ENCODE measurements around the gene LIG3.
"Not testable (repeated sequence)": the region's sequence is repeated elsewhere in the genome, so short reads cannot be mapped to it uniquely, and the experiment has no call there.

The LIG3 gene

GRCh38 chr17:35000965-35001364 lies 20.7 kb downstream of the LIG3 start:
- not testable (repeated sequence) for DNase-seq

- no peak for DNase-seq
Observed at GRCh38 chr17:35001549-35001948, 21.2 kb downstream of the LIG3 start.

- no peak for DNase-seq
Observed at GRCh38 chr17:35002876-35003551, 22.7 kb downstream of the LIG3 start.

GRCh38 chr17:35003778-35004177 lies 23.5 kb downstream of the LIG3 start:
- DNase-seq, result no peak

- DNase-seq, result no peak
Observed at GRCh38 chr17:35006345-35006744, 26.0 kb downstream of the LIG3 start.

GRCh38 chr17:35006961-35007360 lies 26.6 kb downstream of the LIG3 start:
- no peak for DNase-seq

GRCh38 chr17:35010093-35010492 lies 29.8 kb downstream of the LIG3 start:
- no peak for DNase-seq

- peak; percentile 70 for DNase-seq
Observed at GRCh38 chr17:35011671-35012216, 31.4 kb downstream of the LIG3 start.

- DNase-seq, result no peak
Observed at GRCh38 chr17:35016369-35016768, 36.1 kb downstream of the LIG3 start.

- DNase-seq, result no peak
Observed at GRCh38 chr17:35017021-35017420, 36.7 kb downstream of the LIG3 start.

GRCh38 chr17:35018814-35019213 lies 38.5 kb downstream of the LIG3 start:
- no peak for DNase-seq

GRCh38 chr17:35019386-35020179 lies 39.3 kb downstream of the LIG3 start:
- no peak for DNase-seq

- DNase-seq, result no peak
Observed at GRCh38 chr17:35021520-35022380, 41.4 kb downstream of the LIG3 start.

- DNase-seq, result no peak
Observed at GRCh38 chr17:35022536-35023063, 42.3 kb downstream of the LIG3 start.

GRCh38 chr17:35023538-35023937 lies 43.2 kb downstream of the LIG3 start:
- DNase-seq, result no peak

GRCh38 chr17:35025541-35025940 lies 45.2 kb downstream of the LIG3 start:
- no peak for DNase-seq

GRCh38 chr17:35028097-35028496 lies 47.8 kb downstream of the LIG3 start:
- DNase-seq, result not testable (repeated sequence)

- no peak for DNase-seq
Observed at GRCh38 chr17:35028531-35029262, 48.4 kb downstream of the LIG3 start.

GRCh38 chr17:35030780-35031179 lies 50.5 kb downstream of the LIG3 start:
- DNase-seq, result no peak

GRCh38 chr17:35038453-35038852 lies 58.1 kb downstream of the LIG3 start:
- DNase-seq, result no peak

- no peak for DNase-seq
Observed at GRCh38 chr17:35041390-35041789, 61.1 kb downstream of the LIG3 start.

- no peak for DNase-seq
Observed at GRCh38 chr17:35044181-35044580, 63.9 kb downstream of the LIG3 start.
